OCI-LY7 (cell line): ENCODE results near the gene TLE3. TPM values are rescaled to one million over a fixed set of nuclear protein-coding genes. Genes with fewer than 3 reads are reported as not detected.

Experiments used
- BruUV-seq: library from RNA; stranded (reverse); fragments of 400-500 nt; replicated peaks from 2 replicates; lab custom pipeline; 2021; lab: Mats Ljungman, UMichigan
- CTCF ChIA-PET: fragments of 300-600 bp; sonication (Branson Sonifier 250); formaldehyde crosslinking; loops from one replicate; lab custom pipeline; 2022; ENCODE audit warnings: antibody characterized with exemption; ENCODE audit not compliant: unreplicated experiment; lab: Charles Lee
- POLR2A ChIA-PET: fragments of 300-600 bp; sonication (Branson Sonifier 250); formaldehyde crosslinking; loops from one replicate; lab custom pipeline; 2022; ENCODE audit warnings: antibody characterized with exemption; lab: Charles Lee
- DNase-seq: peaks from one replicate; pipeline ENCODE4 v3.0.0-alpha.2; 2015; ENCODE audit warnings: low spot score
- H2AFZ ChIP-seq: fragments of 200-600 bp; sonication (generic), shearing (Covaris generic); 2 replicates; pipeline ENCODE4 v1.6.1; 2014; ENCODE audit warnings: mild to moderate bottlenecking, antibody characterized with exemption, low read length, moderate library complexity
- H3K27ac ChIP-seq: fragments of 200-600 bp; sonication (generic); 2 replicates; pipeline ENCODE4 v1.5.1; 2014; ENCODE audit warnings: mixed run types, low read depth, mild to moderate bottlenecking, moderate library complexity, low read length, inconsistent platforms; ENCODE audit not compliant: poor library complexity, severe bottlenecking
- H3K36me3 ChIP-seq: fragments of 200-600 bp; sonication (generic); 2 replicates; pipeline ENCODE4 v1.6.1; 2014; ENCODE audit warnings: mild to moderate bottlenecking, antibody characterized with exemption, low read length, moderate library complexity, mixed read lengths; ENCODE audit not compliant: insufficient read depth
- H3K4me1 ChIP-seq: fragments of 200-600 bp; sonication (generic); 2 replicates; pipeline ENCODE4 v1.5.1; 2014; ENCODE audit warnings: mild to moderate bottlenecking, low read length; ENCODE audit not compliant: insufficient read depth, poor library complexity, severe bottlenecking
- H3K4me2 ChIP-seq: fragments of 200-600 bp; sonication (generic); 2 replicates; pipeline ENCODE4 v1.6.1; 2014; ENCODE audit warnings: mild to moderate bottlenecking, low read length
- H3K4me3 ChIP-seq: fragments of 200-600 bp; sonication (generic); 2 replicates; pipeline ENCODE4 v1.5.1; 2014; ENCODE audit warnings: mild to moderate bottlenecking, low read depth, low read length; ENCODE audit not compliant: poor library complexity, severe bottlenecking
- H3K79me2 ChIP-seq: fragments of 200-600 bp; sonication (generic); 2 replicates; pipeline ENCODE4 v1.6.1; 2016; ENCODE audit warnings: low read depth, mild to moderate bottlenecking, low read length, moderate library complexity, mixed read lengths; ENCODE audit not compliant: insufficient read depth
- H3K9me2 ChIP-seq: fragments of 200-600 bp; sonication (generic); 2 replicates; pipeline ENCODE4 v1.6.1; 2016; ENCODE audit warnings: mild to moderate bottlenecking, low read length, mixed read lengths; ENCODE audit not compliant: insufficient read depth
- H3K9me3 ChIP-seq: fragments of 200-600 bp; sonication (generic); 2 replicates; pipeline ENCODE4 v1.6.1; 2014; ENCODE audit warnings: mild to moderate bottlenecking, mixed run types, low read length, mixed read lengths
- H4K20me1 ChIP-seq: fragments of 200-600 bp; sonication (generic); 2 replicates; pipeline ENCODE4 v1.6.1; 2014; ENCODE audit warnings: mild to moderate bottlenecking, antibody characterized with exemption, low read length, moderate library complexity, mixed read lengths; ENCODE audit not compliant: insufficient read depth
- CTCF ChIP-seq: fragments of 200-600 bp; sonication (generic); conservative IDR thresholded peaks from 2 replicates; pipeline ENCODE4 v1.5.1; 2014; ENCODE audit warnings: mild to moderate bottlenecking, antibody characterized with exemption, low read length, moderate library complexity, mixed read lengths
- EZH2phosphoT487 ChIP-seq: fragments of 200-600 bp; sonication (generic); IDR thresholded peaks from 2 replicates; pipeline ENCODE4 v1.6.1; 2018; ENCODE audit warnings: low read depth, borderline replicate concordance, mild to moderate bottlenecking, mixed run types, antibody characterized with exemption, low read length, moderate library complexity, mixed read lengths
- intact Hi-C: fragments of 100-400 bp; cut with micrococcal nuclease; formaldehyde crosslinking; loops from one replicate; pipeline ENCODE4 v1.10.0; 2022; ENCODE audit not compliant: unreplicated experiment
- total RNA-seq, 2 experiments: library from RNA; depleted of rRNA in 1 of 2; stranded (reverse); fragments of >200 nt in 1 of 2; shearing (Covaris generic) in 1 of 2; gene quantifications; 2 replicates each; pipeline ENCODE4 v1.2.3, GENCODE V29; 2014 to 2022

The TLE3 gene
- total RNA-seq, 2 experiments from 2014 or later, result 31.9 to 37.9 TPM

GRCh38 chr15:70091726-70092463 is 5.8 kb downstream of the TLE3 start:
- H3K27ac ChIP-seq, result no peak overlapping the region
- no peaks in the 10 kb centered on the region for H3K9me3 ChIP-seq
- peaks cover 31% of the 10 kb centered on the region for H3K4me1 ChIP-seq
- peaks cover 76% of the 10 kb centered on the region for H3K36me3 ChIP-seq
- H2AFZ ChIP-seq, result no peak overlapping the region
- H3K9me2 ChIP-seq, result no peaks in the 10 kb centered on the region
- intact Hi-C loops, result loop anchor here (10.0 kb wide), 1 partner anchor 373 kb away; no protein-coding TSS in a partner anchor
- H4K20me1 ChIP-seq, result peaks cover 21% of the 10 kb centered on the region; the same call in 1 of the 2 replicates
- ChIA-PET CTCF (no interaction called here), POLR2A (interaction anchor here (0.5 to 0.8 kb wide), 2 partner anchors 9 to 284 kb away, joined by 3 read pairs; no protein-coding TSS in a partner anchor)
- TF ChIP-seq CTCF, result no peak
- no peak for DNase-seq
- no peak overlapping the region for H3K4me2 ChIP-seq
- no TSS peak for BruUV-seq
- H3K79me2 ChIP-seq, result peaks cover 26% of the 10 kb centered on the region; the same call in 1 of the 2 replicates
- no peak overlapping the region for H3K4me3 ChIP-seq

GRCh38 chr15:70090436-70091296 is 7.1 kb downstream of the TLE3 start:
- Histone ChIP-seq H3K79me2 (peaks cover 17% of the 10 kb centered on the region; the same call in 1 of the 2 replicates), H3K36me3 (peaks cover 85% of the 10 kb centered on the region), H3K4me3 (no peak overlapping the region), H4K20me1 (peaks cover 21% of the 10 kb centered on the region; the same call in 1 of the 2 replicates), H3K4me2 (no peak overlapping the region), H2AFZ (no peak overlapping the region), H3K27ac (no peak overlapping the region), H3K9me3 (no peaks in the 10 kb centered on the region), H3K4me1 (peaks cover 43% of the 10 kb centered on the region), H3K9me2 (no peaks in the 10 kb centered on the region)
- POLR2A ChIA-PET, result interaction anchor here (0.6 kb wide), 1 partner anchor 12 kb away, joined by 3 read pairs; no protein-coding TSS in a partner anchor
- intact Hi-C loops, result loop anchor here (10.0 kb wide), 1 partner anchor 374 kb away; no protein-coding TSS in a partner anchor
- CTCF ChIA-PET, result interaction anchor here (0.7 kb wide), 1 partner anchor 538 kb away, joined by 3 read pairs; no protein-coding TSS in a partner anchor
- DNase-seq, result no peak
- TF ChIP-seq CTCF, result no peak
- no peak for TF ChIP-seq EZH2phosphoT487
- no TSS peak for BruUV-seq
